Measurements from ENCODE around the gene KLHL6. TPM values are rescaled to one million over a fixed set of nuclear protein-coding genes. Genes with fewer than 3 reads are reported as not detected.
"Not testable (repeated sequence)": the region's sequence is repeated elsewhere in the genome, so short reads cannot be mapped to it uniquely, and the experiment has no call there.

Gene KLHL6
- total RNA-seq, 1 experiment from 2014 or later, result not detected

- Histone ChIP-seq H3K27ac (no peak overlapping the region), H3K9me3 (replicated peaks) (no peaks in the 10 kb centered on the region), H3K4me3 (no peak overlapping the region), H3K36me3 (no peaks in the 10 kb centered on the region), H3K27me3 (no peaks in the 10 kb centered on the region), H3K4me1 (peaks cover 8% of the 10 kb centered on the region)
- DNase-seq, result no peak
These were observed 42.3 kb downstream of the KLHL6 start for GRCh38 chr3:183513046-183513706.

- peak; percentile 33 to 56 for DNase-seq
- not testable (repeated sequence) for H3K27me3 ChIP-seq; H3K36me3 ChIP-seq; H3K9me3 ChIP-seq (replicated peaks); H3K4me1 ChIP-seq; H3K27ac ChIP-seq; H3K4me3 ChIP-seq
These were observed 44.0 kb downstream of the KLHL6 start for GRCh38 chr3:183511286-183512131.

GRCh38 chr3:183508821-183509220 is 46.7 kb downstream of the KLHL6 start:
- Histone ChIP-seq H3K27ac (no peak overlapping the region), H3K9me3 (replicated peaks) (no peaks in the 10 kb centered on the region), H3K27me3 (no peaks in the 10 kb centered on the region), H3K36me3 (no peaks in the 10 kb centered on the region), H3K4me1 (peaks cover 8% of the 10 kb centered on the region), H3K4me3 (no peak overlapping the region)
- no peak for DNase-seq

GRCh38 chr3:183507551-183507950 is 48.0 kb downstream of the KLHL6 start:
- no peak for DNase-seq
- Histone ChIP-seq H3K4me1 (peaks cover 8% of the 10 kb centered on the region), H3K36me3 (no peaks in the 10 kb centered on the region), H3K4me3 (no peak overlapping the region), H3K27ac (no peak overlapping the region), H3K27me3 (no peaks in the 10 kb centered on the region), H3K9me3 (replicated peaks) (no peaks in the 10 kb centered on the region)

GRCh38 chr3:183506674-183507320 is 48.7 kb downstream of the KLHL6 start:
- Histone ChIP-seq H3K9me3 (replicated peaks) (no peaks in the 10 kb centered on the region), H3K36me3 (no peaks in the 10 kb centered on the region), H3K4me3 (no peak overlapping the region), H3K27ac (no peak overlapping the region), H3K4me1 (peaks cover 6% of the 10 kb centered on the region), H3K27me3 (no peaks in the 10 kb centered on the region)
- DNase-seq, result no peak

- no peak overlapping the region for H3K4me3 ChIP-seq
- no peaks in the 10 kb centered on the region for H3K36me3 ChIP-seq
- H3K27me3 ChIP-seq, result no peaks in the 10 kb centered on the region
- no peaks in the 10 kb centered on the region for H3K4me1 ChIP-seq
- no peak for DNase-seq
- H3K27ac ChIP-seq, result no peak overlapping the region
- H3K9me3 ChIP-seq (replicated peaks), result no peaks in the 10 kb centered on the region
These were observed 50.9 kb downstream of the KLHL6 start for GRCh38 chr3:183504597-183504996.

GRCh38 chr3:183503746-183504145 is 51.8 kb downstream of the KLHL6 start:
- no peaks in the 10 kb centered on the region for H3K9me3 ChIP-seq (replicated peaks)
- no peaks in the 10 kb centered on the region for H3K4me1 ChIP-seq
- no peaks in the 10 kb centered on the region for H3K36me3 ChIP-seq
- no peak overlapping the region for H3K4me3 ChIP-seq
- no peak for DNase-seq
- no peak overlapping the region for H3K27ac ChIP-seq
- H3K27me3 ChIP-seq, result no peaks in the 10 kb centered on the region

- no peak overlapping the region for H3K27ac ChIP-seq
- no peaks in the 10 kb centered on the region for H3K4me1 ChIP-seq
- no peaks in the 10 kb centered on the region for H3K36me3 ChIP-seq
- no peak overlapping the region for H3K4me3 ChIP-seq
- no peaks in the 10 kb centered on the region for H3K9me3 ChIP-seq (replicated peaks)
- H3K27me3 ChIP-seq, result no peaks in the 10 kb centered on the region
- DNase-seq, result no peak
These were observed 53.0 kb downstream of the KLHL6 start for GRCh38 chr3:183502237-183503181.

- Histone ChIP-seq H3K36me3 (no peaks in the 10 kb centered on the region), H3K27me3 (no peaks in the 10 kb centered on the region), H3K27ac (no peak overlapping the region), H3K4me1 (no peaks in the 10 kb centered on the region), H3K4me3 (no peak overlapping the region), H3K9me3 (replicated peaks) (no peaks in the 10 kb centered on the region)
- no peak for DNase-seq
These were observed 54.4 kb downstream of the KLHL6 start for GRCh38 chr3:183500981-183501704.

- Histone ChIP-seq H3K4me1 (no peaks in the 10 kb centered on the region), H3K9me3 (replicated peaks) (no peaks in the 10 kb centered on the region), H3K27ac (no peak overlapping the region), H3K4me3 (no peak overlapping the region), H3K36me3 (no peaks in the 10 kb centered on the region), H3K27me3 (no peaks in the 10 kb centered on the region)
- no peak for DNase-seq
These were observed 55.2 kb downstream of the KLHL6 start for GRCh38 chr3:183500319-183500718.

GRCh38 chr3:183498634-183499033 is 56.9 kb downstream of the KLHL6 start:
- DNase-seq, result no peak

GRCh38 chr3:183497313-183497712 is 58.2 kb downstream of the KLHL6 start:
- Histone ChIP-seq H3K36me3 (no peaks in the 10 kb centered on the region), H3K4me3 (no peak overlapping the region), H3K27ac (no peak overlapping the region), H3K9me3 (replicated peaks) (no peaks in the 10 kb centered on the region), H3K4me1 (no peaks in the 10 kb centered on the region), H3K27me3 (no peaks in the 10 kb centered on the region)
- no peak for DNase-seq

More at GRCh38 chr3:183498634-183499033, 56.9 kb downstream of the KLHL6 start:
- Histone ChIP-seq H3K4me3 (no peak overlapping the region), H3K36me3 (no peaks in the 10 kb centered on the region), H3K4me1 (no peaks in the 10 kb centered on the region), H3K27ac (no peak overlapping the region), H3K27me3 (no peaks in the 10 kb centered on the region), H3K9me3 (replicated peaks) (no peaks in the 10 kb centered on the region)

- Histone ChIP-seq H3K9me3 (replicated peaks) (no peaks in the 10 kb centered on the region), H3K4me3 (no peak overlapping the region), H3K27ac (no peak overlapping the region), H3K36me3 (no peaks in the 10 kb centered on the region), H3K27me3 (no peaks in the 10 kb centered on the region), H3K4me1 (no peaks in the 10 kb centered on the region)
- no peak for DNase-seq
These were observed 59.2 kb downstream of the KLHL6 start for GRCh38 chr3:183496311-183496710.

GRCh38 chr3:183494341-183494740 is 61.2 kb downstream of the KLHL6 start:
- DNase-seq, result no peak
- Histone ChIP-seq H3K4me1 (no peaks in the 10 kb centered on the region), H3K9me3 (replicated peaks) (no peaks in the 10 kb centered on the region), H3K36me3 (no peaks in the 10 kb centered on the region), H3K27ac (no peak overlapping the region), H3K4me3 (no peak overlapping the region), H3K27me3 (no peaks in the 10 kb centered on the region)

All from SJCRH30 (cell line).